IMR-90 (cell line): Measurements from ENCODE around the gene UEVLD.

ENCODE experiments used
- BHLHE40 ChIP-seq: fragments of 150-350 bp; IDR thresholded peaks from 2 replicates; pipeline ENCODE4 v1.6.1; 2016; ENCODE audit warnings: mild to moderate bottlenecking, low read depth, low read length
- MAZ ChIP-seq: IDR thresholded peaks from 2 replicates; pipeline ENCODE4 v1.6.1; 2012; ENCODE audit warnings: low read depth, mild to moderate bottlenecking, low read length, improper control_type of control experiment, moderate library complexity, borderline replicate concordance
- POLR2A ChIP-seq: IDR thresholded peaks from 2 replicates; pipeline ENCODE4 v1.6.1; 2012; ENCODE audit warnings: mild to moderate bottlenecking, low read depth, low read length

DNA sequence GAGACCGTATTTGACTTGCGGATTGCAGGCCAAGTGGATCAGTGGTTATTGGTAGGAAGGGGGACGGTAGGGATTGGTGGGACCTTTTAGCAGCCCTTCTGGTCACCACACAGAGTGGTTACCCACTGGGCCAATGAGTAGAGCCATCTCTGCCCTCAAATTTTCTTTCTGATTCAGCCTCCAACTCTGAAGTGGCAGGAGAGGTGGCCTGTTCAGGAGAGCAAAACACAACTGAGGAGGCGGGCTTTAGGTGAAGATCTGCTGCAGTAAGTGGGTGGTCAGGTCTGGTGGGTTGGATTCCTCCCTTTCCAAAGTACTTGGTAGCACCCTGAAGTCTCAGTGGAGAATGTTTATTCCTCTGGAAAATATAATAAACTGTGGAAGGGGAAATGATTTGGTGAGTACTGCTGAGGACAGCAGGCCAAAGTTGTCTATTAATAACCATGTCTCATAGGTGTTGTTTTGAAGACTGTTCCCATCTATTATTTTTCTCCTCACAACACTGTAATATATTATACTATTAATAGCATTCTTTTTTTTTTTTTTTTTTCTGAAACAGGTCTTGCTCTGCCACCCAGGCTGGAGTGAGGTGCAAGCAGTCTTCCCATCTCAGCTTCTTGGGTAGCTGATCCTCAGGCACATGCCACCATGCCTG lies 12.5 kb upstream of the UEVLD start:
- no peak for TF ChIP-seq POLR2A
- no peak for TF ChIP-seq BHLHE40
- TF ChIP-seq MAZ: no peak
